ENCODE measurements around the gene SYT11. TPM values are rescaled to one million over a fixed set of nuclear protein-coding genes. Genes with fewer than 3 reads are reported as not detected.

Gene SYT11
- total and polyA plus RNA-seq, 9 of the 15 experiments (the other 6 are each of a cell fraction or from before 2014, with no cell fraction given), result 0.05 to 0.18 (median 0.11) TPM

DNA sequence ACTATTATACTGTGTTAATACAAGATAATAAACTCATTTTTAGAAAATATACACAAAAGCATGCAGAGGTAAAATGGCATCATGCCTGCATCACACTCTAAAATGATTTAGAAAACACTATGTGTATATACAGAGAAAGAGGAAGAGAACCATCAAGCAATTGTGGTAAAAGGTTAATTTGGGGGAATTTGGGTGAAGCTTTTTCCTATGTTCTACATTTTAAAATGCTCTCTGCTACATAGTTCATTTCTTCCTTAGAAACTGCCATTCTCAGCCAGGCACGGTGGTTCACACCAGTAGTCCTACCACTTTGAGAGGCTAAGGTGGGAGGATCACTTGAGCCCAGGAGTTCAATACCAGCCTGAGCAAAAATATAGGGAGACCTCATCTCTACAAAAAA is 46.5 kb upstream of the SYT11 start:
- no TSS peak for BruUV-seq (replicated peaks)
- H3K4me2 ChIP-seq (ENCODE audit: insufficient read depth, low read length), result no peak overlapping the region
- no peak for DNase-seq (ENCODE audit: extremely low read depth in 1 of 4, low spot score in 3 of 4)
- H3K36me3 ChIP-seq (ENCODE audit: control insufficient read depth, insufficient read depth, low read length), result peaks cover 66% of the 10 kb centered on the region
- no peak overlapping the region for H3K9ac ChIP-seq (ENCODE audit: insufficient read depth in 1 of 2, low read depth in 2 of 2, low read length in 2 of 2)
- H3K4me1 ChIP-seq (replicated peaks in 1 of 2; ENCODE audit: control insufficient read depth in 2 of 2, insufficient read depth in 2 of 2, low read length in 2 of 2), result no peaks in the 10 kb centered on the region
- no peaks in the 10 kb centered on the region for H3K79me2 ChIP-seq (ENCODE audit: control insufficient read depth, insufficient read depth, low read length)
- H3K4me3 ChIP-seq, result no peak overlapping the region
- POLR2A ChIA-PET, result interaction anchor here (0.6 kb wide), 1 partner anchor 35 kb away, joined by 3 read pairs; no protein-coding TSS in a partner anchor
- CTCF ChIA-PET (ENCODE audit: low intra/inter-chr PET ratio), result no interaction called here
- H3K9me3 ChIP-seq (replicated peaks; ENCODE audit: control insufficient read depth, insufficient read depth, low read depth, low read length), result no peaks in the 10 kb centered on the region
- in situ Hi-C loops (cut with MboI) (no loop called here), intact Hi-C loops (cut with micrococcal nuclease) (no loop called here)
- no peak overlapping the region for H3K27ac ChIP-seq (ENCODE audit: extremely low read depth, low read depth, low read length)
- WGBS (ENCODE audit: insufficient coverage, low coverage, missing lambda C conversion rate), result 100% methylated on average over 1 of the region's 1 CpG
- no peak for FAIRE-seq
- no peak for ATAC-seq
- no peaks in the 10 kb centered on the region for H4K20me1 ChIP-seq (replicated peaks; ENCODE audit: control insufficient read depth, insufficient read depth, low read length)
- H3K27me3 ChIP-seq (ENCODE audit: control insufficient read depth in 2 of 2, insufficient read depth in 2 of 2, low read length in 2 of 2), result no peaks in the 10 kb centered on the region
- no peaks in the 10 kb centered on the region for H3K9me1 ChIP-seq (ENCODE audit: control insufficient read depth, insufficient read depth, low read length)
- no peak overlapping the region for H2AFZ ChIP-seq (ENCODE audit: low read depth, low read length)
- TF ChIP-seq NFIX (CRISPR knock-in tag; IDR thresholded peaks at IDR 0.05; ENCODE audit: low read depth) (no peak), RFX7 (CRISPR knock-in tag; IDR thresholded peaks at IDR 0.05) (no peak), HSF4 (CRISPR knock-in tag; IDR thresholded peaks at IDR 0.05; ENCODE audit: borderline replicate concordance) (no peak), CBX5 (IDR thresholded peaks at IDR 0.05; ENCODE audit: borderline replicate concordance, low read depth) (no peak), ZNF24 (IDR thresholded peaks at IDR 0.05) (no peak), BRCA1 (IDR thresholded peaks at IDR 0.05) (no peak), BRCA1 (CRISPR knock-in tag; IDR thresholded peaks at IDR 0.05) (no peak), TRIM28 (IDR thresholded peaks at IDR 0.05) (no peak), C11orf30 (IDR thresholded peaks at IDR 0.05; ENCODE audit: low read depth) (no peak), CREB1 (IDR thresholded peaks at IDR 0.05) (no peak), CREB1 (CRISPR knock-in tag; IDR thresholded peaks at IDR 0.05) (no peak), POLR3A (IDR thresholded peaks at IDR 0.05; ENCODE audit: borderline replicate concordance, extremely low read depth, insufficient read depth, insufficient read length) (no peak), MECOM (CRISPR knock-in tag; IDR thresholded peaks at IDR 0.05) (no peak)
- TF ChIP-seq, protein P1, sequence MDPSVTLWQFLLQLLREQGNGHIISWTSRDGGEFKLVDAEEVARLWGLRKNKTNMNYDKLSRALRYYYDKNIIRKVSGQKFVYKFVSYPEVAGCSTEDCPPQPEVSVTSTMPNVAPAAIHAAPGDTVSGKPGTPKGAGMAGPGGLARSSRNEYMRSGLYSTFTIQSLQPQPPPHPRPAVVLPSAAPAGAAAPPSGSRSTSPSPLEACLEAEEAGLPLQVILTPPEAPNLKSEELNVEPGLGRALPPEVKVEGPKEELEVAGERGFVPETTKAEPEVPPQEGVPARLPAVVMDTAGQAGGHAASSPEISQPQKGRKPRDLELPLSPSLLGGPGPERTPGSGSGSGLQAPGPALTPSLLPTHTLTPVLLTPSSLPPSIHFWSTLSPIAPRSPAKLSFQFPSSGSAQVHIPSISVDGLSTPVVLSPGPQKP (CRISPR knock-in tag; IDR thresholded peaks at IDR 0.05), result no peak
- TF ChIP-seq, protein P2, sequence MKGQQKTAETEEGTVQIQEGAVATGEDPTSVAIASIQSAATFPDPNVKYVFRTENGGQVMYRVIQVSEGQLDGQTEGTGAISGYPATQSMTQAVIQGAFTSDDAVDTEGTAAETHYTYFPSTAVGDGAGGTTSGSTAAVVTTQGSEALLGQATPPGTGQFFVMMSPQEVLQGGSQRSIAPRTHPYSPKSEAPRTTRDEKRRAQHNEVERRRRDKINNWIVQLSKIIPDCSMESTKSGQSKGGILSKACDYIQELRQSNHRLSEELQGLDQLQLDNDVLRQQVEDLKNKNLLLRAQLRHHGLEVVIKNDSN (CRISPR knock-in tag; IDR thresholded peaks at IDR 0.05), result no peak
